Fibroblast of the aortic adventitia (primary cell): Measurements from ENCODE around the gene CCDC187. TPM values are rescaled to one million over a fixed set of nuclear protein-coding genes. Genes with fewer than 3 reads are reported as not detected.

Experiments
- DNase-seq: peaks from one replicate; pipeline ENCODE4 v3.0.0-alpha.2; 2010; ENCODE audit warnings: low read depth
- H3K4me3 ChIP-seq: 2 replicates; pipeline ENCODE4 v1.5.1; 2011; ENCODE audit warnings: low read depth, mild to moderate bottlenecking, control low read depth, low read length, moderate library complexity
- CTCF ChIP-seq: IDR thresholded peaks from 2 replicates; pipeline ENCODE4 v1.5.1; 2011; ENCODE audit warnings: mild to moderate bottlenecking, low read length, control low read depth, inconsistent platforms; ENCODE audit not compliant: insufficient read depth
- total RNA-seq: library from RNA; depleted of rRNA; stranded (reverse); fragments of >200 nt; gene quantifications from 2 replicates; pipeline ENCODE4 v1.2.3, GENCODE V29; 2012; ENCODE audit warnings: low replicate concordance

The CCDC187 gene
- total RNA-seq, 1 donor = under 0.01 TPM

DNA sequence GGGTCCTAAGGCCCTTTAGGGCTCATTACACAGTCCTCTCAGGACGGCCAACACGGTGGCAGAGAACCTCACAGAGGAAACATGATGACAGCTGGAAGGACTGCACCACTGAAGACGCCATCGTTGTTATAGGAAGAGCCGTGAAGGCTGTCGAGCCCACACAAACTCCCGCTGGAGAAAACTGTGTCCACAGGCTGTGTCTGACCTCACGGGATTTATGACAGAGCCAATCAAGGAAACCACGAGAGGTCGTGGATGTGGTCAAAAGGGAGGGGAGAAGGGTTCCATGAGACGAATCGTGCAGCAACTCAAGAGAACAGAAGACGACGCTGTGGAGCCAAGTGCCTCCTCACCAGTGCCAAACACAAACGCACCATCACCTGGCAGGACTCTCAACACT is 70.5 kb downstream of the CCDC187 start:
- no peak for DNase-seq
- H3K4me3 ChIP-seq = no peak overlapping the region
- no peak for TF ChIP-seq CTCF

DNA sequence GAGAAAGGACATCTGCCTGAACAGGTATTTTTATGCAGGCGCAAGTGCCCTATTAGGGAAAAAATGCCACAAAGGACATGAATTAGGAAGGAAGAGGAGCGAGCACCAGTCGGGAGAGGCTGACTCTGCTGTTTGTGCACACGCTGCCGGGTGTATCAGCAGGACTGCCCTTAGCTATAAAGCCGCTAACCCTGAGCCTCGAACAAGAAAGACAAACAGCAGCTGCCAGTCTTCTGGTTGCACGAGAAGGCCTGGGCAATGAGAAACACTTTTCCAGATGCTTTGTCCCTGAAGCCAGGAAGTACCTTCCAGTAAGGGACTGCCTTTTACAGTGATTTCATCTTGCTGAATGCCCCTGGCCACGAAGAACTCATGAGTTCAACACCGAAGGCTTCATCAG is 70.9 kb downstream of the CCDC187 start:
- no peak for DNase-seq

GRCh38 chr9:136231478-136232297 is 72.2 kb downstream of the CCDC187 start:
- no peak for TF ChIP-seq CTCF
- no peak for DNase-seq
- no peak overlapping the region for H3K4me3 ChIP-seq

More for the DNA sequence above, 70.9 kb downstream of the CCDC187 start:
- TF ChIP-seq CTCF = no peak
- no peak overlapping the region for H3K4me3 ChIP-seq

DNA sequence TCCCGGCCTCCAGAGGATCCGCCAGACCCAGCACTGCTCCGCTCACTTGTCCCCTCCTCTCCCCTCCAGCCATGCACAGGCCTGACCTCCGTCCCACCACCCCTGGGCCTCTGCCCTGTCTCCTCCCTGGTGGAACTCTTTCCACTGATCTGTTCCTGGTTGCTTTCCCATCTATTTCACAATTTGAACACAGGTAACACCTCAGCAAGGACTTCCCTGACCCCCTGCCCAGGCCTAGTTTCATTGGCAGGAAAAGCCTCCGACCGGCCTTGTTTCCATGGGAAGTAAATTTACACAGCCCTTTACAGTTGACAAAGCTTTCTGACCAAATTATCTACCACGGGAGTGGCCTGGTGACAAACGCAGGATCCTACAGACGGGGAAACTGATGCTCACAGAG is 73.1 kb downstream of the CCDC187 start:
- no peak overlapping the region for H3K4me3 ChIP-seq
- no peak for TF ChIP-seq CTCF
- DNase-seq = no peak

DNA sequence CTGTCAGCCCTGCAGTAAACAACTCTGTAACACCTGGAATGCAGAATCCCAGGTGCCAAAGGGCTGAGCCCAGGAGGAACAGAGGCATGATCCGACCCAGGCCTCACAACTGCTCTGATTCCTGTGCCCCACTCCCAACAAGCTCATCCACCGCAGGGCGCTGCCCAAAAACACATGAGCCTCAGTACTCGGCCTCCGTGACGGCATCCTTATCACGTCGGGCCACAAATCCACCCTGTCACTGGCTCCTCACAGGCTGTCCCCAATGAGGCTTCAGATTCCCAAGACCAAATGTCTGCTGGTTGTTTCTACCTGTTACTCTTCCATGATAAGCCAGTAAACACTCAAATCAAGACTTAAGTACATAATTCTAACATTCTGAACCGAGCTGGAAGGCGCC is 73.5 kb downstream of the CCDC187 start:
- no peak overlapping the region for H3K4me3 ChIP-seq
- no peak for DNase-seq
- no peak for TF ChIP-seq CTCF

DNA sequence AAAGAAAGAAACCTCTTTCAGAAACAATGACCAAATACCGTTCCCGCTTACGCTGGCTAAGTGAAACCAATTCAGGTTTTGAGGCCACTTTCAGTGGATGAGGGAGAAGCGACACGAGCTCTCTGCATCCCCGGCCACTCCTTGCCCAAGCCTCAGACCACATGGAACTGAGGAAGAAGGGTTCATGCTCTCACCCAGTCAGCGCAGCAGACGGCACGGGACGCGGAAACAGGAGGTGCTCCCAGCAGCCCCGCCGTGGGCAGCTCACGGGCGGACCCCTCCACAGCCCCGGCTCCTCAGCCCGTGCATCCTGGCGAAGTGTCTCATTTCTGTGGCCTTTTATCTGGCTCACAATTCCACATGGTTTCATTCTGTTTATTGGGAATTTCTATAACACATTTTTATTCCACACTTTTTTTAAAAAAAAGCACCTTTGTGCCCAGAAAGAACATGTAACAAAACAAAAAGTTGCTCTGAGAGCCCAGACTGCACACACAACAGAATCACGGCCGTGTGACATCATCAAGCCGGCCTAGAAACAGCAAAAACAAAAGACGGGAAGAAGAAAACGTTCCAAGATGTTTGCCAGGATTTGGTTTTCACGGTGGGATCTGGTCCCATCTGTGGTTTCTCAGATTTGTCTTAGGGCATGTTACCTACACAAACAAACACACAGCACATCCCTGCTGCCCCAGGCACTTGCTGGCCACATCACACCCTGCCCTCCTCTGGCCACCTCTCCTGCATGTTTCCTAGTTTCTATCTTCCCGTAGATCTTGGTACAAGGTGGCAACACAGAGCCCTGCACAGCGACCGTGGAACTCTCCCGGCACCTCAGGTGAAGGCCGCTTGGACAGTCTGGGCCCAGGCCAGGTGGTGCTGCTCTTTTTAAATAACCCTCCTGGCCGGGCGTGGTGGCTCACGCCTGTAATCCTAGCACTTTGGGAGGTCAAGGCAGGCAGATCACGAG is 74.5 kb downstream of the CCDC187 start:
- TF ChIP-seq CTCF = no peak
- no peak overlapping the region for H3K4me3 ChIP-seq
- DNase-seq = peak; percentile 35
